OCI-LY7 (cell line): ENCODE measurements around the gene PGGHG.

Experiments used
- EZH2phosphoT487 ChIP-seq: fragments of 200-600 bp; sonication (generic); IDR thresholded peaks from 2 replicates; pipeline ENCODE4 v1.6.1; 2018; ENCODE audit warnings: low read depth, borderline replicate concordance, mild to moderate bottlenecking, mixed run types, antibody characterized with exemption, low read length, moderate library complexity, mixed read lengths
- TF ChIP-seq, protein P1 (sequence below): fragments of 200-600 bp; sonication (generic); conservative IDR thresholded peaks from 2 replicates; pipeline ENCODE4 v1.5.1; 2014; ENCODE audit warnings: mild to moderate bottlenecking, antibody characterized with exemption, low read length, moderate library complexity, mixed read lengths

DNA sequence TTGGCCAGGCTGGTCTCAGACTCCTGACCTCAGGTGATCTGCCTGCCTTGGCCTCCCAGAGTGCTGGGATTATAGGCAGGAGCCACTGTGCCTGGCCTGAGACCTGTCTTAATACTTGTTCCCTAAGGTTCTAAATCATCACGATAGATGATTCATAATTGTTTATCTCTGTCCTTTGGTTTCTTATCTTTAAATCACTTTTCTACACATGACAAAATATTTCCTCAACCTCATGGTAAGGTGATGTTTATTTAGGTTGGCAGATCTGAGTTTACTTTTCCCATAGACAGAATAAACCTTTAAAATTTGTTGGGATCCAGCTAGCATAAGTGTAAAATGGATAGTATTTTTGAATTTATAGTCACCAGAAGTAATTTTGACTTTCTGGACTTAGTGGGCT lies 48.6 kb upstream of the PGGHG start:
- TF ChIP-seq, protein P1, sequence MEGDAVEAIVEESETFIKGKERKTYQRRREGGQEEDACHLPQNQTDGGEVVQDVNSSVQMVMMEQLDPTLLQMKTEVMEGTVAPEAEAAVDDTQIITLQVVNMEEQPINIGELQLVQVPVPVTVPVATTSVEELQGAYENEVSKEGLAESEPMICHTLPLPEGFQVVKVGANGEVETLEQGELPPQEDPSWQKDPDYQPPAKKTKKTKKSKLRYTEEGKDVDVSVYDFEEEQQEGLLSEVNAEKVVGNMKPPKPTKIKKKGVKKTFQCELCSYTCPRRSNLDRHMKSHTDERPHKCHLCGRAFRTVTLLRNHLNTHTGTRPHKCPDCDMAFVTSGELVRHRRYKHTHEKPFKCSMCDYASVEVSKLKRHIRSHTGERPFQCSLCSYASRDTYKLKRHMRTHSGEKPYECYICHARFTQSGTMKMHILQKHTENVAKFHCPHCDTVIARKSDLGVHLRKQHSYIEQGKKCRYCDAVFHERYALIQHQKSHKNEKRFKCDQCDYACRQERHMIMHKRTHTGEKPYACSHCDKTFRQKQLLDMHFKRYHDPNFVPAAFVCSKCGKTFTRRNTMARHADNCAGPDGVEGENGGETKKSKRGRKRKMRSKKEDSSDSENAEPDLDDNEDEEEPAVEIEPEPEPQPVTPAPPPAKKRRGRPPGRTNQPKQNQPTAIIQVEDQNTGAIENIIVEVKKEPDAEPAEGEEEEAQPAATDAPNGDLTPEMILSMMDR, result no peak
- no peak for TF ChIP-seq EZH2phosphoT487
